Breast epithelium (tissue), 3 donors: ENCODE measurements around the gene RSPH3.

ENCODE experiments used
- CTCF ChIP-seq, 3 donors: fragments of 450-650 bp; IDR thresholded peaks; one replicate each; pipeline ENCODE4 v1.5.1; 2016 to 2017; ENCODE audit warnings: antibody characterized with exemption in 3 of 3, mild to moderate bottlenecking in 3 of 3, moderate library complexity in 3 of 3
- POLR2A ChIP-seq: fragments of 450-650 bp; IDR thresholded peaks from one replicate; pipeline ENCODE4 v1.6.1; 2016; ENCODE audit warnings: antibody characterized with exemption, mild to moderate bottlenecking, moderate library complexity

DNA sequence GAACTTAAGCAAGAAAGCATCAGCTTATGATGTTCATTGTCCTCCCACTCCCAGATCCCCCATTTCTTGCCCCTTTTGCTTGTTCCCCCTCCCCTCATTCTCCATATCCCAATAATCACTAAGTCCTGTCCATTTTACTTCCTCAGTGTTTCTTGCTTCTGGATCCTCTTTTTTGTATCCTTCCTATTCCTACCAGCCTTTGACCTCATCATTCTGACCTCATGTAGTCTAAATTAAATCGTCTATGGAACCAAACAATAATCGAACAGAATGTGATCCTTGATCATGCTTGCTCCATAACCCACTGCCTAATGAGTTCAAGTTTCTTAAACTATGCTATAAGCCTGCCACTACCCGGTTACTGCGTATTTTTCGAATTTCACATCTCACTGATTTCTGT is 5.4 kb upstream of the RSPH3 start:
- TF ChIP-seq CTCF (IDR thresholded peaks at IDR 0.05) (no peak), POLR2A (no peak)
